IPS DF 4.7 (cell line): ENCODE measurements around the gene BCL2.

Experiments
- DNase-seq: peaks from one replicate; pipeline ENCODE4 v3.0.0-alpha.2; 2013; ENCODE audit warnings: low spot score; ENCODE audit errors: extremely low read depth

Gene BCL2

GRCh38 chr18:63091671-63092364 lies 227.8 kb downstream of the BCL2 start:
- no peak for DNase-seq

DNA sequence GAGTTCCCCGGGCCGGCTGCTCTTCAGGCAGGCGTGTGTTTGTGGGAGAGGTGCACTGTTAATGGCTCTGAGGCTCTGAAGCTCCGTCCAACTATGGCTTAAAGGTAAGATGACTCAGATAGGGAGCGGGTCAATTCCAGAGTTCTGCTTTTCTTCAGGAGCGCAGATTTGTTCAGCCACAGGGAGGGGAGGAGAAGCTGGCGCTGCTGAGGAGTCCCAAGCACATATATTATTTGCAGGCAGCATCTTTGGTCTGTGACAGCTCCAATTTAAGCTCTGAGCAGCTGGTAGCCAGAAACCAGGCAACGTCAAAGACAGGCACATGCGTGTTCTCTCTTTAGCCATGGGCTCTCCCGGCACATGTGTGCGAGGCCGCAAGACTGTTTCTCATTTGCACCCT lies 229.2 kb downstream of the BCL2 start:
- DNase-seq = no peak

- no peak for DNase-seq
Observed at GRCh38 chr18:63089041-63089440, 230.5 kb downstream of the BCL2 start.

- no peak for DNase-seq
Observed at GRCh38 chr18:63088262-63088661, 231.3 kb downstream of the BCL2 start.

GRCh38 chr18:63087421-63088230 lies 231.9 kb downstream of the BCL2 start:
- no peak for DNase-seq

GRCh38 chr18:63085611-63086010 lies 234.0 kb downstream of the BCL2 start:
- no peak for DNase-seq

- DNase-seq = no peak
Observed at GRCh38 chr18:63084219-63084618, 235.3 kb downstream of the BCL2 start.

DNA sequence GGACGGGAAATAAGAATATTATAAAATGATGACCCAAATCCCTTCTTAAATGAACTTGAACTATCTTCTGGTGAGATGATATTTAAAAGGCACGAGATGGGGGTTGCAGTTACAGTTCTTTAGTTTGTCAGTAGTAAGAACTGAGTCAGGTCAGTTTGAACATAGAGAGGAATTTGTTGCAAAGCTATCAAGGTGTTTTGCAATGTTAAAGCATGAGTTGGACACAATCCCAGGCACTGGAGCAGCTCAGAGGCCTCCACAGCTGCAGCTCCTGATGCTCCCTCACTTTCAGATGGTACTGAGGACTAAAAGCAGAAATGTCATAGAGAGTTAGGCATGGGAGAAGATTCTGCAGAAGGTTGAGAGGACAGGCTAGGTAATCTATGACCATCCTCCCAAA lies 236.0 kb downstream of the BCL2 start:
- no peak for DNase-seq

GRCh38 chr18:63083020-63083531 lies 236.5 kb downstream of the BCL2 start:
- no peak for DNase-seq

DNA sequence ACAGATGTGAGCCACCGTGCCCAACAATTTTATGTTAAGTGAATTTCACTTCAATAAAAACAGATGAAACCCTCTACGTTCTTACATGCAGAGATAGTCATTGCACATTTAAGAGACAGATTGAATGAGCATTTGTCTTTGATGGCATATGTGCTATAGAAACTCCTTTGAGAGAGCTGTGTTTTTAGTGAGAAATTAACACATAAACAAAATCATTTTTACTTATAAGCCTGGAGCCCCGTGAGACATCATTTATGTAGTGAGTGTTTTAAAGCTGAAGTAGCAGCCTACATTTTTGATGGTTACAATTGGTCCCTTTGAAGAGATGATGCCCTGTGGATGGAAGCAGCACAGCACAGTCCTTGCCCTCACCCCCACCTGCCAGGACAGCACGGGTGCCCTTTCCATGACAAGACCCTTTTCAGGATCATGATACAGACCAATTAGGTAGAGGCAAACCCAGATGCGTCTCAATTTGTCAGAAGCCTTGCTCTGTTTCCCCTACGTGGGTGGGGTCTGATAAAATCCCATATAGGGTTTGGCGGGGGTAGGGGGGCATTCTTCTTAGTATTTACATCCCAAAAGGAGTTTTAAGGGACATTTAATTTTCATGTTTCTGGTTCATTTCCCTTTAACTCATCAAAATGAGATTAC lies 237.1 kb downstream of the BCL2 start:
- no peak for DNase-seq

DNA sequence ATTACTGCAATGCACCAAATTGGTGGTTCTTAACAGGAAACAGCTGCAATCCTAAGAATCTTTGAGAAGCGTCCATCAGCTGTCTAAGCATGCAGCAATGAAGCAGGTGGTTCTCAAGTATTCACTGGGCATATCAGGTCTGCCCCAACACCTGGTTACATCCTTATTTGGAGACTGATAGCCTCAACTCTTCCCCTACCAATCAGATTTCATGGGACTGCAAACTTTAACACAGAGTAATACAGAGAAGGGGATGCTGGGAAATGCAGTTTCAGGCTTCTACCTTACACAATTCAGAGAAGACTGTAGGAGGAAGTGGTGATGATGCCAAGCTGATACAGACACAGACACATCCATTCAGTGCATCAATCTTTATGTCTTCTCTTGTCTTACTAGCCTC lies 240.5 kb downstream of the BCL2 start:
- no peak for DNase-seq

- no peak for DNase-seq
Observed at GRCh38 chr18:63078471-63078870, 241.1 kb downstream of the BCL2 start.

GRCh38 chr18:63074981-63075404 lies 244.6 kb downstream of the BCL2 start:
- no peak for DNase-seq

GRCh38 chr18:63073481-63073880 lies 246.1 kb downstream of the BCL2 start:
- DNase-seq = no peak
